Muscle of leg (tissue), 16 donors: ENCODE data around the gene ENPP1. TPM values are rescaled to one million over a fixed set of nuclear protein-coding genes. Genes with fewer than 3 reads are reported as not detected.

Source experiments
- DNase-seq: peaks from one replicate; pipeline ENCODE4 v3.0.0; 2013
- H3K27ac ChIP-seq: one replicate; pipeline ENCODE4 v1.5.1; 2013; ENCODE audit warnings: mild to moderate bottlenecking, low read length, control low read depth
- H3K27me3 ChIP-seq: one replicate; pipeline ENCODE4 v1.6.1; 2013; ENCODE audit warnings: low read length; ENCODE audit not compliant: control insufficient read depth, insufficient read depth
- H3K36me3 ChIP-seq: one replicate; pipeline ENCODE4 v1.6.1; 2013; ENCODE audit warnings: low read length; ENCODE audit not compliant: control insufficient read depth, insufficient read depth
- H3K4me1 ChIP-seq: one replicate; pipeline ENCODE4 v1.6.1; 2013; ENCODE audit warnings: low read length; ENCODE audit not compliant: control insufficient read depth, insufficient read depth
- H3K4me3 ChIP-seq: one replicate; pipeline ENCODE4 v1.5.1; 2013; ENCODE audit warnings: low read length, control low read depth
- H3K9me3 ChIP-seq: replicated peaks from 2 replicates; pipeline ENCODE4 v1.6.1; 2013; ENCODE audit warnings: low read depth, low read length; ENCODE audit not compliant: control insufficient read depth
- WGBS: methylation state at CpG from one replicate; pipeline ENCODE4 v1.1.5; 2013; ENCODE audit warnings: missing lambda C conversion rate; ENCODE audit not compliant: insufficient coverage; 5-methylcytosine and 5-hydroxymethylcytosine counted together
- long read RNA-seq, 11 donors: transcript quantifications; one replicate each; lab custom pipeline, GENCODE V29; 2026
- polyA plus RNA-seq, 8 donors: library from polyadenylated mRNA; unstranded; fragments of 120-200 nt; gene quantifications; one replicate each; pipeline versions ENCODE4 v1.2.1 to v1.2.3, GENCODE V29; 2013; ENCODE audit warnings: inconsistent platforms in 1 of 8, low replicate concordance in 1 of 8; ENCODE audit not compliant: insufficient read length in 8 of 8, insufficient read depth in 1 of 8
- total RNA-seq: library from RNA; stranded (reverse); fragments of 120-200 nt; gene quantifications from one replicate; pipeline ENCODE4 v1.2.4, GENCODE V29; 2013

ENPP1 gene
- total RNA-seq (13.7 TPM), polyA plus RNA-seq (10 to 100 TPM in 3 of 8 donors, 1 to 10 TPM in 5; 7.9 to 16.1 (median 8.9) TPM)
- long read RNA-seq, donor 1, partial matches to known transcripts = 0 of 1 reads
- long read RNA-seq, donor 1, other reads (novel, unspliced or antisense) = 0 of 1 reads
- long read RNA-seq, donor 2 = 0 reads
- long read RNA-seq, donor 3 = 0 reads
- long read RNA-seq, donor 4 = 0 reads
- long read RNA-seq, donor 5 = 0 reads
- long read RNA-seq, donor 6 = 0 reads
- long read RNA-seq, donor 7 = 0 reads
- long read RNA-seq, donor 8 = 0 reads
- long read RNA-seq, donor 9 = 0 reads
- long read RNA-seq, donor 10, full-length matches to known transcripts = 1 of 1 reads
- long read RNA-seq, donor 10, partial matches to known transcripts = 0 of 1 reads
- long read RNA-seq, donor 10, other reads (novel, unspliced or antisense) = 0 of 1 reads
- long read RNA-seq, donor 11, full-length matches to known transcripts = 1 of 1 reads
- long read RNA-seq, donor 11, partial matches to known transcripts = 0 of 1 reads
- long read RNA-seq, donor 11, other reads (novel, unspliced or antisense) = 0 of 1 reads

GRCh38 chr6:131807644-131808459 lies at the start of gene ENPP1:
Gene ENPP1, plus strand, starts transcription at chr6:131808020. Its CDS starts 16 bp downstream, at chr6:131808036.
- Histone ChIP-seq H3K9me3 (no peaks in the 10 kb centered on the region), H3K27ac (peak within 1 kb of the TSS; percentile 74), H3K4me1 (peaks cover 9% of the 10 kb centered on the region), H3K36me3 (no peaks in the 10 kb centered on the region), H3K27me3 (peaks cover 13% of the 10 kb centered on the region), H3K4me3 (peak within 1 kb of the TSS; percentile 73)
- DNase-seq = peak; percentile 91
- WGBS = under 1% methylated on average over 65 of the region's 99 CpGs

- Histone ChIP-seq H3K9me3 (no peaks in the 10 kb centered on the region), H3K27ac (no peak overlapping the region), H3K4me1 (peaks cover 2% of the 10 kb centered on the region), H3K4me3 (no peak overlapping the region), H3K36me3 (no peaks in the 10 kb centered on the region), H3K27me3 (no peaks in the 10 kb centered on the region)
- WGBS = no CpG with 5 or more reads among the region's 4 CpGs
- DNase-seq = peak; percentile 93
Measured at GRCh38 chr6:131758920-131759319, 48.9 kb upstream of the ENPP1 start.

- no CpG with 5 or more reads among the region's 6 CpGs for WGBS
- Histone ChIP-seq H3K36me3 (no peaks in the 10 kb centered on the region), H3K27ac (no peak overlapping the region), H3K4me3 (no peak overlapping the region), H3K4me1 (peaks cover 7% of the 10 kb centered on the region), H3K27me3 (no peaks in the 10 kb centered on the region), H3K9me3 (no peaks in the 10 kb centered on the region)
- peak; percentile 85 for DNase-seq
Measured at GRCh38 chr6:131761060-131761761, 46.6 kb upstream of the ENPP1 start.

- no peaks in the 10 kb centered on the region for H3K9me3 ChIP-seq
- H3K36me3 ChIP-seq = no peaks in the 10 kb centered on the region
- H3K4me3 ChIP-seq = no peak overlapping the region
- no CpG with 5 or more reads among the region's 1 CpG for WGBS
- no peaks in the 10 kb centered on the region for H3K27me3 ChIP-seq
- H3K27ac ChIP-seq = no peak overlapping the region
- no peak for DNase-seq
- H3K4me1 ChIP-seq = peaks cover 7% of the 10 kb centered on the region
Measured at GRCh38 chr6:131761762-131762067, 46.1 kb upstream of the ENPP1 start.

- Histone ChIP-seq H3K27ac (no peak overlapping the region), H3K27me3 (no peaks in the 10 kb centered on the region), H3K36me3 (no peaks in the 10 kb centered on the region), H3K9me3 (no peaks in the 10 kb centered on the region), H3K4me3 (no peak overlapping the region), H3K4me1 (peaks cover 7% of the 10 kb centered on the region)
- 85% methylated on average over 2 of the region's 2 CpGs for whole genome bisulfite sequencing
- no peak for DNase-seq
Measured at GRCh38 chr6:131762984-131763383, 44.8 kb upstream of the ENPP1 start.

- Histone ChIP-seq H3K4me3 (no peak overlapping the region), H3K9me3 (no peaks in the 10 kb centered on the region), H3K27me3 (no peaks in the 10 kb centered on the region), H3K27ac (no peak overlapping the region), H3K4me1 (peaks cover 6% of the 10 kb centered on the region), H3K36me3 (no peaks in the 10 kb centered on the region)
- no CpG with 5 or more reads among the region's 1 CpG for WGBS
- no peak for DNase-seq
Measured at GRCh38 chr6:131763749-131764148, 44.1 kb upstream of the ENPP1 start.

- Histone ChIP-seq H3K9me3 (no peaks in the 10 kb centered on the region), H3K27ac (peak overlapping the region; percentile 9), H3K4me3 (no peak overlapping the region), H3K4me1 (peaks cover 6% of the 10 kb centered on the region), H3K36me3 (no peaks in the 10 kb centered on the region), H3K27me3 (no peaks in the 10 kb centered on the region)
- WGBS = no CpG with 5 or more reads among the region's 4 CpGs
- no peak for DNase-seq
Measured at GRCh38 chr6:131764350-131764749, 43.5 kb upstream of the ENPP1 start.

- peak; percentile 91 for DNase-seq
- Histone ChIP-seq H3K4me1 (peaks cover 6% of the 10 kb centered on the region), H3K27me3 (no peaks in the 10 kb centered on the region), H3K9me3 (no peaks in the 10 kb centered on the region), H3K27ac (peak overlapping the region; percentile 36), H3K36me3 (no peaks in the 10 kb centered on the region), H3K4me3 (no peak overlapping the region)
- WGBS = 19% methylated on average over 3 of the region's 9 CpGs
Measured at GRCh38 chr6:131765081-131765803, 42.6 kb upstream of the ENPP1 start.

- peaks cover 6% of the 10 kb centered on the region for H3K4me1 ChIP-seq
- no peaks in the 10 kb centered on the region for H3K27me3 ChIP-seq
- no peak overlapping the region for H3K4me3 ChIP-seq
- H3K27ac ChIP-seq = peak overlapping the region; percentile 36
- 31% methylated on average over 2 of the region's 4 CpGs for WGBS
- H3K36me3 ChIP-seq = no peaks in the 10 kb centered on the region
- no peaks in the 10 kb centered on the region for H3K9me3 ChIP-seq
- no peak for DNase-seq
Measured at GRCh38 chr6:131765804-131766135, 42.0 kb upstream of the ENPP1 start.
